ENCODE data around the gene SMAD2.

GRCh38 chr18:47919916-47920315 is 10.5 kb downstream of the SMAD2 start:
- TF ChIP-seq CTCF (IDR thresholded peaks at IDR 0.05; ENCODE audit: low read depth, low read length) (no peak), EZH2phosphoT487 (IDR thresholded peaks at IDR 0.05; ENCODE audit: low read depth) (no peak)
